Measurements from ENCODE around the gene B3GNT9. TPM values are rescaled to one million over a fixed set of nuclear protein-coding genes. Genes with fewer than 3 reads are reported as not detected.

The B3GNT9 gene
- total and polyA plus RNA-seq, 2 of the 8 experiments (the other 6 are each of a cell fraction or from before 2014, with no cell fraction given): 3.5 to 9.0 TPM

DNA sequence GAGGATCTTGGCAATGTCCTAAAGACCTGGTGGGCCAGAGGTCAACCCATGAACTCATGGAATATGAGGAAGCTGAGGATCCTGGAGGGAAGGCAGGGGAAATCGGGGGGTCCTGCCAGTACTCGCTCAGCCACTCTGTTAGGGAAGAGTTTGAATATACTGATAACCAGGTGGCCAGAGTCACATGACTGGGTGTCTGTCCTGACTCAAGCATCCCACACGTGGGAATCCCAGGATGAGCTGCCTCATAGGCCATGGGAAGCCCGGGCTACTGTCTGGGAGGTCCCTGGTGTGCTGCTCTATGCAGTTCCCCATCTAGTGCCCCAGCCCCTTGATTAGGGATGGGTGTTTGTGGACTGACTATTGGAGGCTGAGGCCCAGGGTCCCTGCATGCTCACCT is 37.5 kb upstream of the B3GNT9 start:
- Histone ChIP-seq H3K9me3 (ENCODE audit: insufficient read depth in 2 of 2, low read depth in 1 of 2, low read length in 1 of 2) (no peaks in the 10 kb centered on the region), H3K36me3 (ENCODE audit: control insufficient read depth in 2 of 4, insufficient read depth in 4 of 4, low read length in 3 of 4) (no peaks in the 10 kb centered on the region; a peak in 1 of 8 replicates), H2BK120ac (replicated peaks; ENCODE audit: low read depth, low read length) (no peak overlapping the region), H3K79me2 (ENCODE audit: control insufficient read depth in 1 of 2, insufficient read depth in 2 of 2, low read length in 2 of 2) (peaks cover 8 to 13% of the 10 kb centered on the region in 2 experiments), H3K4ac (replicated peaks; ENCODE audit: insufficient read length, low read depth, low read length) (no peak overlapping the region), H3K23ac (ENCODE audit: insufficient read length) (no peak overlapping the region), H3K4me2 (ENCODE audit: insufficient read depth in 1 of 2, low read depth in 2 of 2, low read length in 2 of 2) (no peak overlapping the region), H3K18ac (ENCODE audit: extremely low read depth, low read length) (no peak overlapping the region), H2BK5ac (ENCODE audit: low read depth, low read length) (no peak overlapping the region), H3K27me3 (replicated peaks in 1 of 4; ENCODE audit: control insufficient read depth in 3 of 4, extremely low read depth in 1 of 4, insufficient read depth in 3 of 4, low read length in 3 of 4) (peaks cover 8 to 32% (median 19%) of the 10 kb centered on the region in 4 experiments), H2AFZ (ENCODE audit: low read length) (no peak overlapping the region), H2BK12ac (ENCODE audit: low read depth, low read length) (no peak overlapping the region), H3K9ac (replicated peaks in 1 of 4; ENCODE audit: extremely low read depth in 1 of 4, low read depth in 3 of 4, low read length in 3 of 4) (no peak overlapping the region), H2AK5ac (ENCODE audit: low read depth, low read length) (no peak overlapping the region), H4K91ac (replicated peaks; ENCODE audit: insufficient read length, low read length) (no peak overlapping the region), H3K14ac (ENCODE audit: insufficient read length) (no peak overlapping the region), H2BK15ac (ENCODE audit: low read length) (no peak overlapping the region), H3K4me1 (replicated peaks in 1 of 4; ENCODE audit: control insufficient read depth in 3 of 4, insufficient read depth in 4 of 4, low read length in 3 of 4) (peaks cover 0 to 16% (median 12%) of the 10 kb centered on the region in 4 experiments; a peak in 6 of 7 replicates), H3K23me2 (ENCODE audit: low read depth, low read length) (peaks cover 19% of the 10 kb centered on the region), H3K4me3 (ENCODE audit: extremely low read depth in 1 of 4, insufficient read depth in 2 of 4, low read depth in 3 of 4, low read length in 4 of 4) (no peak overlapping the region), H4K5ac (ENCODE audit: insufficient read length, low read depth, low read length) (no peak overlapping the region), H2BK20ac (ENCODE audit: low read length) (0 out of 2 replicates have a peak overlapping the region, but pooled peaks have one; percentile 34), H4K8ac (ENCODE audit: extremely low read depth, insufficient read depth, low read length) (no peak overlapping the region), H3K79me1 (ENCODE audit: low read depth, low read length) (peaks cover 8% of the 10 kb centered on the region), H3K27ac (ENCODE audit: low read depth, low read length) (no peak overlapping the region), H4K20me1 (replicated peaks in 1 of 2; ENCODE audit: control insufficient read depth in 1 of 2, insufficient read depth in 2 of 2, low read length in 2 of 2) (peaks cover 5 to 22% of the 10 kb centered on the region in 2 experiments), H3K56ac (replicated peaks; ENCODE audit: insufficient read length, low read depth, low read length) (no peak overlapping the region)
- FAIRE-seq: no peak
- WGBS, 2 experiments (ENCODE audit: extremely low coverage in 1 of 2, insufficient coverage in 1 of 2, insufficient read length in 1 of 2, insufficient replicate concordance in 2 of 2, low coverage in 1 of 2, low lambda C conversion rate in 2 of 2, missing lambda C conversion rate in 1 of 2): 82% methylated on average over 4 of the region's 4 CpGs; no CpG with 5 or more reads in 1 of the 2 experiments
- DNase-seq (ENCODE audit: low read depth in 1 of 2, low spot score in 2 of 2): no peak
- ChIA-PET POLR2A (ENCODE audit: partially characterized antibody) (interaction anchor here (0.9 kb wide), 2 partner anchors 37 to 58 kb away, joined by 3 read pairs; partner anchors contain the start of gene B3GNT9), CTCF (ENCODE audit: partially characterized antibody) (interaction anchor here (1.1 to 9.3 kb wide), 6 partner anchors 12 to 756 kb away, joined by 3 to 151 read pairs (median 41); partner anchors contain the start of genes ELMO3, FBXL8, HSF4 and LCAT)
- TF ChIP-seq KDM1A (IDR thresholded peaks at IDR 0.05; ENCODE audit: borderline replicate concordance, low read length) (no peak), KDM4A (IDR thresholded peaks at IDR 0.05; ENCODE audit: low read depth, low read length, severe bottlenecking) (no peak), FOSL1 (IDR thresholded peaks at IDR 0.05; ENCODE audit: insufficient read depth, low read depth, low read length) (no peak), CBX5 (IDR thresholded peaks at IDR 0.05; ENCODE audit: low read depth, low read length) (no peak), JUN (IDR thresholded peaks at IDR 0.05; ENCODE audit: low read depth, low read length) (no peak), SP4 (IDR thresholded peaks at IDR 0.05; ENCODE audit: low read length) (no peak), TAF1 (IDR thresholded peaks at IDR 0.05; ENCODE audit: low read depth, low read length) (no peak), SP1 (IDR thresholded peaks at IDR 0.05; ENCODE audit: low read depth, low read length) (no peak), GTF2F1 (IDR thresholded peaks at IDR 0.05; ENCODE audit: borderline replicate concordance, low read depth, low read length) (no peak), CREB1 (IDR thresholded peaks at IDR 0.05) (no peak), JUND (IDR thresholded peaks at IDR 0.05; ENCODE audit: low read length) (no peak), KDM5A (IDR thresholded peaks at IDR 0.05; ENCODE audit: low read length) (no peak), TAF7 (optimal IDR thresholded peaks at IDR 0.05; ENCODE audit: borderline replicate concordance, low read depth, low read length) (no peak), EP300 (IDR thresholded peaks at IDR 0.05; ENCODE audit: borderline replicate concordance in 1 of 2, low read depth in 2 of 2, low read length in 2 of 2) (no peak), POU5F1 (IDR thresholded peaks at IDR 0.05; ENCODE audit: low read depth, low read length) (no peak)
